Ishikawa (cell line): ENCODE measurements around the gene TSPEAR.

Experiments
- CEBPB ChIP-seq: IDR thresholded peaks from 2 replicates; pipeline ENCODE4 v1.6.1; 2012
- CREB1 ChIP-seq: IDR thresholded peaks from 2 replicates; pipeline ENCODE4 v1.6.1; 2012; ENCODE audit warnings: low read depth
- EGR1 ChIP-seq: IDR thresholded peaks from 2 replicates; pipeline ENCODE4 v1.6.1; 2012
- EP300 ChIP-seq: IDR thresholded peaks from 2 replicates; pipeline ENCODE4 v1.6.1; 2012; ENCODE audit warnings: borderline replicate concordance
- FOXM1 ChIP-seq: IDR thresholded peaks from 2 replicates; pipeline ENCODE4 v1.6.1; 2012; ENCODE audit warnings: low read depth, borderline replicate concordance
- MAX ChIP-seq: IDR thresholded peaks from 2 replicates; pipeline ENCODE4 v1.6.1; 2012
- NFIC ChIP-seq: IDR thresholded peaks from 2 replicates; pipeline ENCODE4 v1.6.1; 2012
- RAD21 ChIP-seq: IDR thresholded peaks from 2 replicates; pipeline ENCODE4 v1.6.1; 2012; ENCODE audit warnings: low read depth
- REST ChIP-seq: IDR thresholded peaks from 2 replicates; pipeline ENCODE4 v1.6.1; 2012; ENCODE audit warnings: low read depth, mild to moderate bottlenecking
- TAF1 ChIP-seq: IDR thresholded peaks from 2 replicates; pipeline ENCODE4 v1.6.1; 2012; ENCODE audit warnings: low read depth, mild to moderate bottlenecking
- TCF12 ChIP-seq: IDR thresholded peaks from 2 replicates; pipeline ENCODE4 v1.6.1; 2012; ENCODE audit warnings: low read depth
- TEAD4 ChIP-seq: IDR thresholded peaks from 2 replicates; pipeline ENCODE4 v1.6.1; 2012
- USF1 ChIP-seq: IDR thresholded peaks from 2 replicates; pipeline ENCODE4 v1.6.1; 2012
- YY1 ChIP-seq: IDR thresholded peaks from 2 replicates; pipeline ENCODE4 v1.6.1; 2012; ENCODE audit warnings: low read depth
- ZBTB7A ChIP-seq: IDR thresholded peaks from 2 replicates; pipeline ENCODE4 v1.6.1; 2012; ENCODE audit warnings: low read depth

Gene TSPEAR

GRCh38 chr21:44612029-44612486 lies 99.3 kb downstream of the TSPEAR start, which contains the start of gene KRTAP10-8:
Gene KRTAP10-8, plus strand, starts transcription at chr21:44612079. Its CDS starts 22 bp downstream, at chr21:44612101.
- TF ChIP-seq NFIC (no peak), CREB1 (no peak), TEAD4 (no peak), EP300 (no peak), RAD21 (no peak), FOXM1 (no peak), EGR1 (no peak), YY1 (no peak), ZBTB7A (no peak), CEBPB (no peak), MAX (no peak), REST (no peak)

- no peak for TF ChIP-seq CREB1
- TF ChIP-seq EP300, result no peak
- no peak for TF ChIP-seq ZBTB7A
- no peak for TF ChIP-seq USF1
- no peak for TF ChIP-seq REST
- TF ChIP-seq CEBPB, result no peak
- TF ChIP-seq MAX, result no peak
- TF ChIP-seq FOXM1, result no peak
- no peak for TF ChIP-seq TAF1
- no peak for TF ChIP-seq RAD21
- TF ChIP-seq TEAD4, result no peak
- no peak for TF ChIP-seq YY1
- no peak for TF ChIP-seq NFIC
- no peak for TF ChIP-seq EGR1
Observed at GRCh38 chr21:44611551-44611950, 99.8 kb downstream of the TSPEAR start.

GRCh38 chr21:44609193-44609592 lies 102.2 kb downstream of the TSPEAR start:
- no peak for TF ChIP-seq CREB1
- TF ChIP-seq EGR1, result no peak
- no peak for TF ChIP-seq CEBPB
- no peak for TF ChIP-seq TCF12
- no peak for TF ChIP-seq TAF1
- no peak for TF ChIP-seq YY1
- TF ChIP-seq NFIC, result no peak
- no peak for TF ChIP-seq REST
- no peak for TF ChIP-seq EP300
- TF ChIP-seq RAD21, result no peak
- no peak for TF ChIP-seq USF1
- no peak for TF ChIP-seq TEAD4
- no peak for TF ChIP-seq FOXM1
- TF ChIP-seq MAX, result no peak
- no peak for TF ChIP-seq ZBTB7A

GRCh38 chr21:44606495-44606894 lies 104.9 kb downstream of the TSPEAR start:
- TF ChIP-seq USF1 (no peak), RAD21 (no peak), CEBPB (no peak), EGR1 (no peak), ZBTB7A (no peak), TEAD4 (no peak), YY1 (no peak), REST (no peak), EP300 (no peak)
